Urinary bladder (tissue), 4 donors: Measurements from ENCODE around the gene DNMT3A. TPM values are rescaled to one million over a fixed set of nuclear protein-coding genes. Genes with fewer than 3 reads are reported as not detected.

Source experiments
- DNase-seq: peaks from one replicate; pipeline ENCODE4 v3.0.0-alpha.2; 2015; ENCODE audit errors: extremely low spot score
- H3K27ac ChIP-seq: one replicate; pipeline ENCODE4 v1.5.1; 2013; ENCODE audit warnings: low read depth, mild to moderate bottlenecking, moderate library complexity
- H3K36me3 ChIP-seq: one replicate; pipeline ENCODE4 v1.6.1; 2013; ENCODE audit warnings: mild to moderate bottlenecking, moderate library complexity; ENCODE audit not compliant: insufficient read depth
- H3K4me1 ChIP-seq: one replicate; pipeline ENCODE4 v1.6.1; 2013; ENCODE audit warnings: mild to moderate bottlenecking, moderate library complexity; ENCODE audit not compliant: insufficient read depth
- H3K4me3 ChIP-seq: one replicate; pipeline ENCODE4 v1.5.1; 2013; ENCODE audit warnings: low read depth, low read length
- WGBS: extraction: QIAGEN DNeasy Blood & Tissue Kit; methylation state at CpG from one replicate; pipeline ENCODE4 v1.1.7; 2013; 5-methylcytosine and 5-hydroxymethylcytosine counted together
- polyA plus RNA-seq: library from polyadenylated mRNA; stranded (reverse); fragments of 200-250 nt; gene quantifications from one replicate; pipeline ENCODE4 v1.2.3, GENCODE V29; 2013
- total RNA-seq: library from RNA; depleted of rRNA; stranded (reverse); fragments of >200 nt; gene quantifications from one replicate; pipeline ENCODE4 v1.2.3, GENCODE V29; 2014
- donor health status: healthy with polysubstance abuse.
- donor health status: healthy.

Gene DNMT3A
- total and polyA plus RNA-seq, 2 donors: 11.4 to 34.1 TPM

GRCh38 chr2:25347205-25347815 lies 5.6 kb upstream of the DNMT3A start:
- no peak overlapping the region for H3K4me3 ChIP-seq
- DNase-seq: no peak
- H3K4me1 ChIP-seq: no peaks in the 10 kb centered on the region
- 71% methylated on average over 7 of the region's 7 CpGs for WGBS
- H3K36me3 ChIP-seq: no peaks in the 10 kb centered on the region
- no peak overlapping the region for H3K27ac ChIP-seq

DNA sequence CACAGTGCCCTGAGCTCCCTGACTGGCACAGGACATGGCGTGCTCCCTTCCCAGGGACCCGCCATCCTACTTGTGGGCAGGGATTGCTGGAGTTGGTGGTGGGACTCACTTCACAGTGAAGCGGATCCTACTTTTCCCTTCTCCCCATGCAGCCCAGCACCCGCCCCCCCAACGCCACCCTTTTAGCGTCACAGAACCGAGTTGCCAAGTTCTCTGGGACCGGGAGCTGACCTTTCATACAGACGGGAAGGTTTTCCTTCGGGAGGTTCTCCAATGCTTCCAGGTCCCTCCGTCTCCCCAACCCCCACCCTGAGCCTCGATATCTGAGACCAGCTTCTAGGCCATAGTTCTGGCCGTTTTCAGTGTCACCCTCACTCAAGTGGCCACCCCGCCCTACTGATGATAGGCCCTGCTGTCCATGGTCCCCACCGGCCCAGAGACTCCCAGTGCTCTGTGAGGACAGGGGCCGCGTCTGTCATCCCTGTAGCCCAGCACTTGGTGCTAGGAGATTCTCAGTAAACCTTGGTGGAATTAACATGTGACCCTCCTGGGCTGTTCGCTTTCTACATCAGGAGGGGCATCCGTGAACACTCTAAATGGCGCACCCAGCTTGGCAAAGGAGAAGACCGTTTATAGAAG lies 1.6 kb upstream of the DNMT3A start:
- Histone ChIP-seq H3K36me3 (no peaks in the 10 kb centered on the region), H3K27ac (no peak overlapping the region), H3K4me3 (no peak overlapping the region), H3K4me1 (no peaks in the 10 kb centered on the region)
- no peak for DNase-seq
- WGBS: 88% methylated on average over 21 of the region's 21 CpGs

- Histone ChIP-seq H3K4me3 (peak overlapping the region; percentile 97), H3K27ac (peak overlapping the region; percentile 49), H3K4me1 (no peaks in the 10 kb centered on the region), H3K36me3 (no peaks in the 10 kb centered on the region)
- WGBS: 19% methylated on average over 45 of the region's 45 CpGs
- peak; percentile 43 for DNase-seq
Observed at GRCh38 chr2:25342372-25343186, 854 bp upstream of the DNMT3A start.

DNA sequence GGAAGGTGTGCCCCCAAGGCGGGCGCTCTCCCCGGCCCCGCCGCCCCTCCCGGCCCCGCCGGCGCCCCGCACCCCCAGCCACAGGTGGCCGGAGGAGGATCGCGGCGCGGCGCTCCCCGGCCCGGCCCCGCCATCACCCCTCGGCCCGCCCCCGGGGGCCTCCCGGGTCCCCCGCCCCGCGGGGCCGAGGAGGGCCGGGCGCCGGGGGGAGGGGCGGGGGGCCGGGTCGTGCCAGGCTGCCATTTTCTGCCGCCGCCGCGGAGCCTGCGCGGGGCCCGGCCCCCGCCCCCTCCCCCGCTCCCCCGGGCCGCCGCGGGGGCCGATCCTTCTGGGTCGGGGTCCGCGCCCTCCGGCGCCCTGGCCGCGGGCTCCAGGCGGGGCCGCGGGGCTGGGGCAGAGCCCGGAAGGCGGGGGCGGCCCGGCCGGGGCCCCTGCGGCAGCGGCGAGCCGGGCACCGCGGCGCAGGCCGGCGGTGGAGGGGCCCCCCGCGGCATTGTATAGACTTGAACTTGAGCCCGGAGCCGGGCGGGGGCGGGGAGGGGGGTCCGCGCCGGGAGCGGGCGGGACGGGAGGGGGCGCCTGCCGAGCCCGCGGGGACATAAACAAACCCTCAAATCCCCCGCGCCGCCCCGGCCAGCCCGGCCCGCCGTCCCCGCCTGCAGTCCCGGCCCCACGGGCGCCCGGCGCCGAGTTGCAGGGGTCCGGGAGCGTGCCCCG lies 556 bp downstream of the DNMT3A start:
- Histone ChIP-seq H3K27ac (no peak overlapping the region), H3K36me3 (no peaks in the 10 kb centered on the region), H3K4me3 (peak overlapping the region; percentile 97), H3K4me1 (no peaks in the 10 kb centered on the region)
- no peak for DNase-seq
- 2% methylated on average over 100 of the region's 104 CpGs for WGBS

DNA sequence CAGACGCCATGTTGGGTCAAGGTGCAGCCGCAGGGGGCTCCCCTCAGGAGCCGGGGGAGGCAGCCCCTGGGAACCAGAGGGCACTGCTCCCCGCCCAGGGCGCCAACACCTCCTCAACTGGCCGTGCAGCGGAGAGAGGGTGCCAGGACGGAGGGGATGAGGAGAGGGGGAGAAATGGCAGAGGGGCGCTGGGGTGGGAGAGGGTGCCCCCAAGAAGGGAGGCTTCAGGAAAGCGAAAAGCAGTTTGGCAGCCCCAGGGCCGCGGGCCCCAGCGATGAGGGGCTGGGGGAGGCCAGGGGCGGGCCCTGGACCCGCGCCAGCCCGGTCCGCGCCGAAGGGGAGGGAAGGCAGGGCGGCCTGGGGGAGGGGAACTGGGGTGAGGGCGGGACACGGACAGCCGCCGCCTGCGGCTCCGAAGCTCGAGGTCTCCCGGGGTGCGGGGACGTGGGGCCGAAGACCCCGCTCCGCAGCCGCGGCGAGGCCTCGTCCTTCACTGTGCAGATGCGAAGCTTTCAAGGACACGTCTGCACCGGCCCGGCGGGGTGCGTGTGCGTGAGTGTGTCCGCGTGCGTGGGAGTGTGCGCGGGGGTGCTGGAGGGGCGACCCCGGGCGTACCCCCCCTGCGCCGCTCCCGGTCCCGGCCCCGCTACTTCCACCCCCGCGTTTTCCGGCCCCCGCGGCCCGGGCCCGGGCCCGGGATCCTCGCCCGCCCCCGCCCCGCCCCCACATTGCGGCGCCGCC lies 1.4 kb downstream of the DNMT3A start:
- Histone ChIP-seq H3K4me1 (no peaks in the 10 kb centered on the region), H3K36me3 (no peaks in the 10 kb centered on the region), H3K27ac (peak overlapping the region; percentile 39), H3K4me3 (peak overlapping the region; percentile 97)
- 4% methylated on average over 72 of the region's 73 CpGs for WGBS
- no peak for DNase-seq

GRCh38 chr2:25339791-25340180 lies 1.9 kb downstream of the DNMT3A start:
- no peak for DNase-seq
- Histone ChIP-seq H3K36me3 (no peaks in the 10 kb centered on the region), H3K4me3 (peak overlapping the region; percentile 97), H3K27ac (peak overlapping the region; percentile 39), H3K4me1 (no peaks in the 10 kb centered on the region)
- 48% methylated on average over 18 of the region's 18 CpGs for WGBS

- Histone ChIP-seq H3K4me1 (no peaks in the 10 kb centered on the region), H3K36me3 (no peaks in the 10 kb centered on the region), H3K4me3 (no peak overlapping the region), H3K27ac (peak overlapping the region; percentile 7)
- no peak for DNase-seq
- 42% methylated on average over 8 of the region's 8 CpGs for WGBS
Observed at GRCh38 chr2:25339211-25339674, 2.5 kb downstream of the DNMT3A start.

- Histone ChIP-seq H3K27ac (no peak overlapping the region), H3K4me1 (no peaks in the 10 kb centered on the region), H3K4me3 (no peak overlapping the region), H3K36me3 (no peaks in the 10 kb centered on the region)
- WGBS: 77% methylated on average over 13 of the region's 13 CpGs
- no peak for DNase-seq
Observed at GRCh38 chr2:25338401-25338800, 3.3 kb downstream of the DNMT3A start.

- Histone ChIP-seq H3K4me1 (no peaks in the 10 kb centered on the region), H3K4me3 (no peak overlapping the region), H3K27ac (no peak overlapping the region), H3K36me3 (no peaks in the 10 kb centered on the region)
- 78% methylated on average over 7 of the region's 7 CpGs for WGBS
- no peak for DNase-seq
Observed at GRCh38 chr2:25337891-25338290, 3.8 kb downstream of the DNMT3A start.

- no peak for DNase-seq
- Histone ChIP-seq H3K27ac (no peak overlapping the region), H3K4me3 (no peak overlapping the region), H3K4me1 (no peaks in the 10 kb centered on the region), H3K36me3 (no peaks in the 10 kb centered on the region)
- 79% methylated on average over 10 of the region's 10 CpGs for WGBS
Observed at GRCh38 chr2:25337276-25337675, 4.4 kb downstream of the DNMT3A start.

DNA sequence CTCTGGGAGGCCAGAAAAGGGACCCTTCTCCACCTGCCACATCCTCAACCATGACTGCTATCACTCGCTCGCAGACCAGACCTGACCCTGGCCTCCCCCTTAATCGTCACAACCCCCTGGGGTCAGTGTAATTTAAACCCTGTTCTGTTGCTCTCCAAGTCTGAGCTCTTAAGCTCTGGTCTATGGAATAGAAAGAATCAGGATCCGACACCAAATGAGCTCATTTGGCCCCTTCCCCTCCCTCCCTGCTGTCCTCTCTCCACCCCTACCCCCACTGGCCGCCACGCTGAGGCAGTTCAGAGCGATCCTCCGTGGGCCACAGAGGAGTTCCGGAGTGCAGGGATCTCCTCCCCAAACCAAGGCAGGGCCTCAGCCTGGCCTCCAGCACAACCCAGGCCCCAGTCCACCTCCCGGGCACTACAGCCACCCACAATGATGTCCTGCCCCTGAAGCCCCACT lies 5.3 kb downstream of the DNMT3A start:
- 68% methylated on average over 10 of the region's 10 CpGs for WGBS
- no peaks in the 10 kb centered on the region for H3K4me1 ChIP-seq
- DNase-seq: no peak
- no peak overlapping the region for H3K27ac ChIP-seq
- H3K4me3 ChIP-seq: no peak overlapping the region
- no peaks in the 10 kb centered on the region for H3K36me3 ChIP-seq

DNA sequence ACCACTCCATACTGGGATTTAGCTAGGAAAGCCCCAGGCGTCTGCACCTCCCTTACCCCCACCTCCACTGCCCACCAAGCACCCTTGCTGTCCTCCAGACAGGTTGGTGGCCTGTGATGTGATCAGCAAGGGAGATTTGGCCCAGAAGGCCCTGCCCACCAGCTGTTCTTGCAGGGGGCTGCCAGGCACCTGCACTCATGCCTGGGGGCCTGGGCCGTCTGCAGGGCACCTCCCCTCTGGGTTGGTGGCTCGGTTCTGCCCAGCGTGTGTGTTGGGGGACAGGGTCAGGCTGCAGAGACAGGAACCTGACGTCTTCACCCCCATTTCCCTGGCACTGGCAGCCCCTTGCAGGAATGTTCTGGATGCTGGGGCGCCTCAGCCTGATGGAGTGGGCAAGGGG lies 5.8 kb downstream of the DNMT3A start:
- no peak overlapping the region for H3K4me3 ChIP-seq
- WGBS: 73% methylated on average over 6 of the region's 6 CpGs
- no peaks in the 10 kb centered on the region for H3K36me3 ChIP-seq
- H3K4me1 ChIP-seq: no peaks in the 10 kb centered on the region
- no peak overlapping the region for H3K27ac ChIP-seq
- DNase-seq: no peak

- Histone ChIP-seq H3K27ac (no peak overlapping the region), H3K4me3 (no peak overlapping the region), H3K36me3 (no peaks in the 10 kb centered on the region), H3K4me1 (no peaks in the 10 kb centered on the region)
- no peak for DNase-seq
- WGBS: 78% methylated on average over 8 of the region's 8 CpGs
Observed at GRCh38 chr2:25335204-25335603, 6.5 kb downstream of the DNMT3A start.
